Upper lobe of right lung (tissue), 1 donor: ENCODE measurements around the gene RMRP. TPM values are rescaled to one million over a fixed set of nuclear protein-coding genes. Genes with fewer than 3 reads are reported as not detected.

Source experiments
- ATAC-seq: fragments of 200-7000 bp; cut with Tn5 transposase; one replicate; pipeline ENCODE4 v1.9.1; 2020; ENCODE audit warnings: mild to moderate bottlenecking, moderate library complexity
- DNase-seq: peaks from one replicate; pipeline ENCODE4 v3.0.0-alpha.2; 2020
- H3K27ac ChIP-seq: fragments of 200-600 bp; one replicate; pipeline ENCODE4 v1.8.0; 2022
- H3K27me3 ChIP-seq: fragments of 200-600 bp; one replicate; pipeline ENCODE4 v1.8.0; 2022; ENCODE audit warnings: mild to moderate bottlenecking
- H3K36me3 ChIP-seq: fragments of 200-600 bp; one replicate; pipeline ENCODE4 v1.8.0; 2022
- H3K4me1 ChIP-seq: fragments of 200-600 bp; one replicate; pipeline ENCODE4 v1.8.0; 2022
- H3K4me3 ChIP-seq: fragments of 200-600 bp; one replicate; pipeline ENCODE4 v1.8.0; 2022; ENCODE audit warnings: mild to moderate bottlenecking
- H3K9me3 ChIP-seq: fragments of 200-600 bp; one replicate; pipeline ENCODE4 v1.8.0; 2022
- CTCF ChIP-seq: fragments of 200-600 bp; IDR thresholded peaks from one replicate; pipeline ENCODE4 v1.8.0; 2022; ENCODE audit warnings: antibody characterized with exemption
- intact Hi-C: fragments of 100-400 bp; cut with DNase I; formaldehyde crosslinking; loops from one replicate; pipeline ENCODE4 v1.11.0; 2022
- total RNA-seq: library from RNA; stranded (reverse); fragmentation: NEBNext Ultra II Directional; extraction: Animal tissue kit (Norgen Biotek cat#: 25700); gene quantifications from one replicate; pipeline ENCODE4 v1.2.1, GENCODE V29; 2021
- donor health status: DM: no; HTN: yes; CAD: no; lungs with severe emphysema.

Gene RMRP
- total RNA-seq, 1 donor from 2014 or later: 30,828 TPM

GRCh38 chr9:35658137-35658967, 533 bp upstream of the RMRP start, which contains the start of gene CCDC107:
Gene CCDC107 (plus strand): TSS chr9:35658292. CDS start chr9:35658380, 88 bp downstream.
- Histone ChIP-seq H3K27me3 (no peaks in the 10 kb centered on the region), H3K9me3 (no peaks in the 10 kb centered on the region), H3K4me3 (peak within 1 kb of the TSS; percentile 95), H3K4me1 (peaks cover 28% of the 10 kb centered on the region), H3K36me3 (peaks cover 3% of the 10 kb centered on the region), H3K27ac (peak within 1 kb of the TSS; percentile 99)
- ATAC-seq (peak; percentile 89), DNase-seq (peak; percentile 93)
- peak; percentile 67 for TF ChIP-seq CTCF
- intact Hi-C loops: no loop called here

GRCh38 chr9:35656831-35657545, 831 bp downstream of the RMRP start:
- Histone ChIP-seq H3K9me3 (no peaks in the 10 kb centered on the region), H3K36me3 (peaks cover 3% of the 10 kb centered on the region), H3K4me1 (peaks cover 31% of the 10 kb centered on the region), H3K27ac (peak overlapping the region; percentile 99), H3K4me3 (peak overlapping the region; percentile 95), H3K27me3 (no peaks in the 10 kb centered on the region)
- ATAC-seq (peak; percentile 7), DNase-seq (no peak)
- intact Hi-C loops: no loop called here
- no peak for TF ChIP-seq CTCF

- no peak for DNase-seq
- ATAC-seq: no peak
- peaks cover 26% of the 10 kb centered on the region for H3K4me1 ChIP-seq
- no peak for TF ChIP-seq CTCF
- no peaks in the 10 kb centered on the region for H3K9me3 ChIP-seq
- intact Hi-C loops: no loop called here
- no peaks in the 10 kb centered on the region for H3K27me3 ChIP-seq
- no peak overlapping the region for H3K4me3 ChIP-seq
- H3K36me3 ChIP-seq: peaks cover 3% of the 10 kb centered on the region
- H3K27ac ChIP-seq: peak overlapping the region; percentile 99
These were observed 1.5 kb downstream of the RMRP start for GRCh38 chr9:35656348-35656747.

GRCh38 chr9:35653611-35654010, 4.2 kb downstream of the RMRP start:
- intact Hi-C loops: no loop called here

GRCh38 chr9:35652829-35653209, 5.0 kb downstream of the RMRP start:
- H3K36me3 ChIP-seq: no peaks in the 10 kb centered on the region
- intact Hi-C loops: no loop called here
- DNase-seq (peak; percentile 75), ATAC-seq (peak; percentile 3)
- H3K4me3 ChIP-seq: no peak overlapping the region
- peaks cover 23% of the 10 kb centered on the region for H3K4me1 ChIP-seq
- TF ChIP-seq CTCF: no peak
- no peaks in the 10 kb centered on the region for H3K27me3 ChIP-seq
- peak overlapping the region; percentile 48 for H3K27ac ChIP-seq
- H3K9me3 ChIP-seq: no peaks in the 10 kb centered on the region

More at GRCh38 chr9:35653611-35654010, 4.2 kb downstream of the RMRP start:
- H3K9me3 ChIP-seq: no peaks in the 10 kb centered on the region
- no peaks in the 10 kb centered on the region for H3K27me3 ChIP-seq
- H3K4me3 ChIP-seq: no peak overlapping the region
- H3K4me1 ChIP-seq: peaks cover 23% of the 10 kb centered on the region
- no peaks in the 10 kb centered on the region for H3K36me3 ChIP-seq
- DNase-seq (no peak), ATAC-seq (no peak)
- TF ChIP-seq CTCF: no peak
- peak overlapping the region; percentile 48 for H3K27ac ChIP-seq
